Inflammatory macrophage (primary cell): ENCODE data around the gene PGAM5.
A peak's percentile ranks its signal among the peaks of the same experiment; 100 is the strongest.
"Not testable (repeated sequence)": the region's sequence is repeated elsewhere in the genome, so short reads cannot be mapped to it uniquely, and the experiment has no call there.

ENCODE experiments used
- DNase-seq, 2 donors: peaks; one replicate each; pipeline ENCODE4 v3.0.0-alpha.2; 2020 to 2022

PGAM5 gene

GRCh38 chr12:132753670-132754069 lies 43.0 kb downstream of the PGAM5 start:
- DNase-seq, result not testable (repeated sequence)

GRCh38 chr12:132754160-132754932 lies 43.7 kb downstream of the PGAM5 start:
- peak in 1 of 2 donors; percentile 12 for DNase-seq

GRCh38 chr12:132758825-132759224 lies 48.2 kb downstream of the PGAM5 start:
- not testable (repeated sequence) for DNase-seq

GRCh38 chr12:132759359-132759758 lies 48.7 kb downstream of the PGAM5 start:
- no peak for DNase-seq

GRCh38 chr12:132761032-132761920 lies 50.6 kb downstream of the PGAM5 start, which contains the start of gene ANKLE2:
ANKLE2 (minus strand) TSS chr12:132761832; CDS start chr12:132761798, 34 bp downstream.
- peak; percentile 38 to 60 for DNase-seq

GRCh38 chr12:132761921-132762583 lies 51.4 kb downstream of the PGAM5 start:
- peak; percentile 93 to 97 for DNase-seq

- DNase-seq, result no peak
Observed at GRCh38 chr12:132764231-132764630, 53.6 kb downstream of the PGAM5 start.

- no peak for DNase-seq
Observed at GRCh38 chr12:132765361-132765760, 54.7 kb downstream of the PGAM5 start.

GRCh38 chr12:132766380-132767085 lies 55.9 kb downstream of the PGAM5 start:
- DNase-seq, result peak; percentile 66 to 71

- peak in 1 of 2 donors; percentile 24 for DNase-seq
Observed at GRCh38 chr12:132771126-132771838, 60.6 kb downstream of the PGAM5 start.
